ENCODE results near the gene GSTA4.
"Not testable (repeated sequence)": the region's sequence is repeated elsewhere in the genome, so short reads cannot be mapped to it uniquely, and the experiment has no call there.

Gene GSTA4

GRCh38 chr6:53011979-53012378 lies 16.9 kb upstream of the GSTA4 start:
- no peak for DNase-seq

GRCh38 chr6:53010504-53010903 lies 15.4 kb upstream of the GSTA4 start:
- DNase-seq: no peak

GRCh38 chr6:53009511-53009910 lies 14.4 kb upstream of the GSTA4 start:
- no peak for DNase-seq

- DNase-seq: no peak
Observed at GRCh38 chr6:53009056-53009455, 14.0 kb upstream of the GSTA4 start.

- DNase-seq: not testable (repeated sequence)
Observed at GRCh38 chr6:53008192-53008687, 13.2 kb upstream of the GSTA4 start.

GRCh38 chr6:53005663-53006250 lies 10.7 kb upstream of the GSTA4 start:
- DNase-seq: no peak

- no peak for DNase-seq
Observed at GRCh38 chr6:52999456-52999855, 4.4 kb upstream of the GSTA4 start.

- no peak for DNase-seq
Observed at GRCh38 chr6:52998603-52999002, 3.5 kb upstream of the GSTA4 start.

- peak; percentile 63 for DNase-seq
Observed at GRCh38 chr6:52995913-52996645, 995 bp upstream of the GSTA4 start.

- peak; percentile 79 for DNase-seq
Observed at GRCh38 chr6:52994839-52995088, 320 bp downstream of the GSTA4 start.

- peak; percentile 60 for DNase-seq
Observed at GRCh38 chr6:52994031-52994838, 849 bp downstream of the GSTA4 start.

- no peak for DNase-seq
Observed at GRCh38 chr6:52992980-52993920, 1.8 kb downstream of the GSTA4 start.

- no peak for DNase-seq
Observed at GRCh38 chr6:52990342-52990741, 4.7 kb downstream of the GSTA4 start.

GRCh38 chr6:52985228-52985627 lies 9.9 kb downstream of the GSTA4 start:
- DNase-seq: no peak

GRCh38 chr6:52984247-52984646 lies 10.8 kb downstream of the GSTA4 start:
- no peak for DNase-seq

GRCh38 chr6:52983159-52983848 lies 11.8 kb downstream of the GSTA4 start:
- no peak for DNase-seq

- no peak for DNase-seq
Observed at GRCh38 chr6:52982680-52983079, 12.4 kb downstream of the GSTA4 start.

GRCh38 chr6:52981222-52981900 lies 13.7 kb downstream of the GSTA4 start:
- no peak for DNase-seq

GRCh38 chr6:52976591-52977035 lies 18.5 kb downstream of the GSTA4 start:
- DNase-seq: no peak

GRCh38 chr6:52976149-52976548 lies 18.9 kb downstream of the GSTA4 start:
- DNase-seq: no peak

GRCh38 chr6:52975580-52975979 lies 19.5 kb downstream of the GSTA4 start:
- no peak for DNase-seq

GRCh38 chr6:52972989-52973388 lies 22.1 kb downstream of the GSTA4 start:
- DNase-seq: no peak

Measured in left hindlimb (tissue), 1 donor.